Stomach (tissue), 19 donors: ENCODE results near the gene SMTNL2. TPM values are rescaled to one million over a fixed set of nuclear protein-coding genes. Genes with fewer than 3 reads are reported as not detected.

Experiments
- DNase-seq, 2 donors: peaks; one replicate each; pipeline versions ENCODE4 v3.0.0 to v3.0.0-alpha.2; 2013 to 2019
- H3K27ac ChIP-seq, 5 donors: fragments of 200-600 bp in 4 of 5; sonication (generic) in 4 of 5; one replicate each; pipeline ENCODE4 v1.5.1; 2013 to 2019; ENCODE audit warnings: mild to moderate bottlenecking in 1 of 5, moderate library complexity in 1 of 5
- H3K27me3 ChIP-seq, 3 donors: fragments of 200-600 bp; sonication (generic); one replicate each; pipeline ENCODE4 v1.5.1; 2017 to 2019; ENCODE audit warnings: mixed run types in 1 of 3
- H3K36me3 ChIP-seq, 4 donors: fragments of 200-600 bp; sonication (generic); 1 replicate in 3 of 4; 2 replicates in 1 of 4; pipeline ENCODE4 v1.5.1; 2016 to 2019
- H3K4me1 ChIP-seq, 4 donors: fragments of 200-600 bp; sonication (generic); one replicate each; pipeline ENCODE4 v1.5.1; 2016 to 2019
- H3K4me3 ChIP-seq, 4 donors: fragments of 200-600 bp; sonication (generic) in 3 of 4; one replicate each; pipeline ENCODE4 v1.5.1; 2016 to 2019; ENCODE audit warnings: mild to moderate bottlenecking in 1 of 4
- H3K9me3 ChIP-seq, 4 donors: fragments of 200-600 bp; sonication (generic); one replicate each; pipeline ENCODE4 v1.5.1; 2016 to 2019
- CTCF ChIP-seq, 7 experiments: fragments of 450-650 bp in 4 of 7; fragments of 200-600 bp in 3 of 7; sonication (generic) in 3 of 7; IDR thresholded peaks; one replicate each; pipeline ENCODE4 v1.5.1; 2016 to 2019; ENCODE audit warnings: antibody characterized with exemption in 7 of 7, control low read depth in 2 of 7, mild to moderate bottlenecking in 1 of 7
- EP300 ChIP-seq: sonication (generic); formaldehyde crosslinking; IDR thresholded peaks from one replicate; pipeline ENCODE4 v1.6.1; 2017; ENCODE audit warnings: antibody characterized with exemption
- POLR2A ChIP-seq, 4 donors: fragments of 450-650 bp; IDR thresholded peaks; one replicate each; pipeline ENCODE4 v1.6.1; 2016; ENCODE audit warnings: antibody characterized with exemption in 4 of 4, control low read depth in 2 of 4, mild to moderate bottlenecking in 1 of 4, moderate library complexity in 1 of 4
- POLR2AphosphoS5 ChIP-seq, 3 donors: sonication (generic); formaldehyde crosslinking; IDR thresholded peaks; one replicate each; pipeline ENCODE4 v1.6.1; 2016; ENCODE audit warnings: antibody characterized with exemption in 3 of 3
- WGBS, 5 donors: extraction: QIAGEN DNeasy Blood & Tissue Kit in 3 of 5; methylation state at CpG; one replicate each; pipeline versions ENCODE4 v1.1.5 to v1.1.7; 2013 to 2018; 5-methylcytosine and 5-hydroxymethylcytosine counted together
- intact Hi-C: fragments of 100-400 bp; cut with DNase I; formaldehyde crosslinking; loops from one replicate; pipeline ENCODE4 v1.15.1; 2023; ENCODE audit warnings: low total_unique reads
- long read RNA-seq, 10 donors: transcript quantifications; one replicate each; lab custom pipeline, GENCODE V29; 2026
- polyA plus RNA-seq, 3 donors: library from polyadenylated mRNA; stranded (reverse); fragments of 200-250 nt; gene quantifications; one replicate each; pipeline ENCODE4 v1.2.3, GENCODE V29; 2013
- total RNA-seq, 5 donors: library from RNA; depleted of rRNA; stranded (reverse); fragments of >200 nt; gene quantifications; one replicate each; pipeline versions ENCODE4 v1.1.0 to v1.2.3, GENCODE V29; 2014 to 2016
- donor health status: healthy with polysubstance abuse.
- donor health status: Bipolar disorder and iron deficiency.
- donor health status: healthy.

The SMTNL2 gene
- total RNA-seq (1 to 10 TPM in 2 of 5 donors, not detected in 3; 1.1 to 1.9 TPM), polyA plus RNA-seq (1 to 10 TPM in 1 of 3 donors, under 1 TPM in 1, not detected in 1; 0.50 to 1.9 TPM)
- long read RNA-seq, donor 1, result 0 reads
- long read RNA-seq, donor 2, partial matches to known transcripts, result 0 of 1 reads
- long read RNA-seq, donor 2, other reads (novel, unspliced or antisense), result 0 of 1 reads
- long read RNA-seq, donor 3, partial matches to known transcripts, result 0 of 1 reads
- long read RNA-seq, donor 3, other reads (novel, unspliced or antisense), result 0 of 1 reads
- long read RNA-seq, donor 4, result 0 reads
- long read RNA-seq, donor 5, partial matches to known transcripts, result 0 of 1 reads
- long read RNA-seq, donor 5, other reads (novel, unspliced or antisense), result 0 of 1 reads
- long read RNA-seq, donor 6, partial matches to known transcripts, result 0 of 3 reads
- long read RNA-seq, donor 6, other reads (novel, unspliced or antisense), result 0 of 3 reads
- long read RNA-seq, donor 7, result 0 reads
- long read RNA-seq, donor 8, partial matches to known transcripts, result 5 of 7 reads
- long read RNA-seq, donor 8, other reads (novel, unspliced or antisense), result 0 of 7 reads
- long read RNA-seq, donor 9, result 0 reads
- long read RNA-seq, donor 10, partial matches to known transcripts, result 0 of 1 reads
- long read RNA-seq, donor 10, other reads (novel, unspliced or antisense), result 0 of 1 reads

GRCh38 chr17:4584101-4584916, at the start of gene SMTNL2:
SMTNL2 (plus strand) TSS chr17:4584529; CDS start chr17:4584606, 77 bp downstream.
- H3K9me3 ChIP-seq, result no peaks in the 10 kb centered on the region
- H3K36me3 ChIP-seq, result no peaks in the 10 kb centered on the region
- no peak for TF ChIP-seq EP300
- no peak for TF ChIP-seq POLR2AphosphoS5 (IDR thresholded peaks at IDR 0.05)
- TF ChIP-seq POLR2A (IDR thresholded peaks at IDR 0.05), result no peak
- no peak for TF ChIP-seq CTCF (IDR thresholded peaks at IDR 0.05)
- peak within 1 kb of the TSS in 3 of 5 donors; percentile 11 to 60 (median 39) for H3K27ac ChIP-seq
- intact Hi-C loops, result no loop called here
- peak in 1 of 2 donors; percentile 85 for DNase-seq
- H3K4me1 ChIP-seq, result peaks cover 15 to 22% (median 20%) of the 10 kb centered on the region in 4 donors
- WGBS, 5 donors, result 0 to 1% (median 1%) methylated on average over 14 to 100 of the region's 100 CpGs
- peak within 1 kb of the TSS; percentile 47 to 67 (median 53) for H3K4me3 ChIP-seq
- H3K27me3 ChIP-seq, result peaks cover 15 to 61% (median 20%) of the 10 kb centered on the region in 3 donors

- TF ChIP-seq POLR2AphosphoS5 (IDR thresholded peaks at IDR 0.05), result peak in 1 of 3 donors; percentile 2
- no peak for TF ChIP-seq POLR2A (IDR thresholded peaks at IDR 0.05)
- H3K36me3 ChIP-seq, result peaks cover 17 to 55% (median 37%) of the 10 kb centered on the region in 4 donors
- H3K27ac ChIP-seq, result peak overlapping the region in 4 of 5 donors; percentile 65 to 77 (median 72)
- intact Hi-C loops, result no loop called here
- no peak for DNase-seq
- 56 to 78% (median 70%) methylated on average over 13 to 27 of the region's 27 CpGs for WGBS, 5 donors
- H3K4me3 ChIP-seq, result no peak overlapping the region
- peaks cover 0 to 9% (median 0%) of the 10 kb centered on the region in 3 donors for H3K27me3 ChIP-seq
- no peaks in the 10 kb centered on the region for H3K9me3 ChIP-seq
- H3K4me1 ChIP-seq, result peaks cover 36 to 77% (median 62%) of the 10 kb centered on the region in 4 donors
Observed at GRCh38 chr17:4534928-4535666, 49.2 kb upstream of the SMTNL2 start.

- H3K4me1 ChIP-seq, result peaks cover 36 to 83% (median 66%) of the 10 kb centered on the region in 4 donors
- H3K4me3 ChIP-seq, result no peak overlapping the region
- peak overlapping the region; percentile 10 to 77 (median 70) for H3K27ac ChIP-seq
- DNase-seq, result no peak
- TF ChIP-seq EP300, result no peak
- no peak for TF ChIP-seq POLR2A (IDR thresholded peaks at IDR 0.05)
- no peak for TF ChIP-seq CTCF (IDR thresholded peaks at IDR 0.05)
- TF ChIP-seq POLR2AphosphoS5 (IDR thresholded peaks at IDR 0.05), result no peak
- H3K27me3 ChIP-seq, result peaks cover 0 to 9% (median 0%) of the 10 kb centered on the region in 3 donors
- peaks cover 19 to 61% (median 43%) of the 10 kb centered on the region in 4 donors for H3K36me3 ChIP-seq
- 63 to 89% (median 77%) methylated on average over 11 to 19 of the region's 19 CpGs for WGBS, 5 donors
- H3K9me3 ChIP-seq, result no peaks in the 10 kb centered on the region
- intact Hi-C loops, result no loop called here
Observed at GRCh38 chr17:4535667-4536258, 48.6 kb upstream of the SMTNL2 start.

GRCh38 chr17:4536259-4536741, 48.0 kb upstream of the SMTNL2 start:
- peaks cover 0 to 9% (median 0%) of the 10 kb centered on the region in 3 donors for H3K27me3 ChIP-seq
- peaks cover 19 to 63% (median 46%) of the 10 kb centered on the region in 4 donors for H3K36me3 ChIP-seq
- intact Hi-C loops, result no loop called here
- peaks cover 41 to 86% (median 70%) of the 10 kb centered on the region in 4 donors for H3K4me1 ChIP-seq
- H3K9me3 ChIP-seq, result no peaks in the 10 kb centered on the region
- peak overlapping the region in 4 of 5 donors; percentile 58 to 77 (median 68) for H3K27ac ChIP-seq
- peak overlapping the region in 1 of 4 donors; percentile 13 for H3K4me3 ChIP-seq
- DNase-seq, result no peak
- TF ChIP-seq CTCF (IDR thresholded peaks at IDR 0.05), result no peak
- WGBS, 5 donors, result 55 to 72% (median 65%) methylated on average over 3 to 19 of the region's 19 CpGs
